Measurements from ENCODE around the gene TCOF1.

- no peak for TF ChIP-seq CTCF (IDR thresholded peaks at IDR 0.05)
- no peak for TF ChIP-seq ZFX (IDR thresholded peaks at IDR 0.05; ENCODE audit: borderline replicate concordance)
Observed at GRCh38 chr5:150321211-150321610, 36.3 kb upstream of the TCOF1 start.
